HG02943 (cell line): ENCODE data around the gene VPS13A.
"Not testable (repeated sequence)": the region's sequence is repeated elsewhere in the genome, so short reads cannot be mapped to it uniquely, and the experiment has no call there.

Source experiments
- ATAC-seq: cut with Tn5 transposase; IDR thresholded peaks from one replicate; pipeline ENCODE4 v1.9.1; 2021; ENCODE audit warnings: mild to moderate bottlenecking, low read depth, moderate library complexity; ENCODE audit not compliant: unreplicated experiment

VPS13A gene

DNA sequence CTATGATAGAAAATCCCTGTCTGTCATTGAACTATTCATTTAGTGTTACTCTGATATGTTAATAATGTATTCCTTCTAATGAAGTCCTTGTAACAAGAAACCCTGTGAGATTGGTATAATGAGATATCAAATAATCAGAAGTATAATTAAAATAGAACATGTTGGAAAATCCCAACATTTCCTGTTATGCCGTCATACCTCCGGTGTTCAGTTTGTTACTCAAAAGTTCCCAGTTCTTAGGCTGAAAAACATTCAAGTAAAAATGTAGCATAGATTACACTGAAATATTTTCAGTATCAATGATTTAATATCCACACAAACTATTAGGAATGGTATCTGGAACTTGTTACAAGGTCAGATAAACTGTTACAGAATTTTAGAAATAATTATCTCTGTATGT lies 243.3 kb downstream of the VPS13A start:
- no peak for ATAC-seq

DNA sequence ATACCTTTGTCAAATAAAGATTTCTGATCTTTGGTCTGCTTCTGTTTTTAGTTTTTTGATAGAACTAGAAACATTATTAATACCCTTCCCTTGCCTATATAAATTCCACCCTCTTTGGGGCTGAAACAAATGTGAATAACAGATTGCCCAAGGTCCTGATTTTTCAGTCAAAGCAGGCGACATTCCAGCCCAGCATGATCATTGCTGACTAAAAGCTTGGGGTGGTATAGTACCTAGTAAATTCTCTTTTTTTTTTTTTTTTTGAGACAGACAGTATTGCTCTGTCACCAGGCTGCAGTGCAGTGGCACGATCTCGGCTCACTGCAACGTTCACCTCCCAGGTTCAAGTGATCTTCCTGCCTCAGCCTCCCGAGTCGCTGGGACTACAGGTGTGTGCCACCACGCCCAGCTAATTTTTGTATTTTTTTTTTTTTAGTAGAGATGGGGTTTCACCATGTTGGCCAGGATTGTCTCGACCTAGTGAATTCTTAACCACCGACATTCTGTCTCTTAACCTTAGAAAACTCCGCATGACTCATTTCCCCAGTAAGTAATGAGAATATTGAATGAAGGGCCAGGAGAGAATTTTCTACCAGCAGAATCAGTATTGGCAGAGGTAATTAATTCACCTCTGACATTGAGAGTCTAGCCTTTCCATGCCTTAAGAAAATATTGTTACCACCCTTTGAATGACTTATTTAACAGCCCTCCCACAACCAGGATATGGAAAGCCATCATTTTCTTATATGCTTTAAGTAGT lies 244.4 kb downstream of the VPS13A start:
- ATAC-seq, result no peak

DNA sequence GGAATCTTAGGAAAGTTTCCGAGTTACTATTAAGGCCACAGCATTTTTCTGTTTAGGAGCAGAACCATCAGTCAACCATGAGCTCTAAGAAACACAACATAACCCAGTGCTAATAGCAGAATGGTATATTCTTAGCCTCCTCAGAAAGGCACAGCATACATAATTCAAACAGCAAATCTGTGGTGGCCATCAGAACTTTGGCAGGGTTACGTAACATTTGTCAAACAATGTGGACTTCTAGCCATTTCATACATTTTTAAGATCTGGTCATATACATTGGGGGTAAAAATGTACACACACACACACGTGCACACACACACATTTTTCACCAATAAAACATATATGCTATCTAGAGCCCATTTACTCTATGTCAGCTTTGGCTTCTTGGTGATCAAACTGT lies 245.6 kb downstream of the VPS13A start:
- ATAC-seq, result no peak

DNA sequence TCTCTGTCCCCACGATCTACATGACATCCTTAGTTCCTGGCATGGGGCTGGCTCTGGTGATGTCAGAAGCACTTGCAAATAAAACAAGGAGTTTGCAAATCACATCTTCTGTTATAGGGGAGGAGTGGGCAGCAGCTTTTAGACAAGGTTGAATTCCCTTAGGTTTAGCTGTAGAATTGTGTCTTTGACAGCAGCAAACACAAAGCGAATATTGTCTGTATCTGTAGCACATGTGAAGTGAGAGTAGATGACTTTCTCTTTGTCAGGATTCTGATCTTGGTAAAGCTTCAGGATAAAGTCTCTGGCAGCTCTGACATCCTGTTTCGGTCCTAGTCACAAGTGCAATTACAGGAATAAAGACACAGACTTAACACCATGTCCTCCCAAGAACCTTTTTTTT lies 246.5 kb downstream of the VPS13A start:
- no peak for ATAC-seq

DNA sequence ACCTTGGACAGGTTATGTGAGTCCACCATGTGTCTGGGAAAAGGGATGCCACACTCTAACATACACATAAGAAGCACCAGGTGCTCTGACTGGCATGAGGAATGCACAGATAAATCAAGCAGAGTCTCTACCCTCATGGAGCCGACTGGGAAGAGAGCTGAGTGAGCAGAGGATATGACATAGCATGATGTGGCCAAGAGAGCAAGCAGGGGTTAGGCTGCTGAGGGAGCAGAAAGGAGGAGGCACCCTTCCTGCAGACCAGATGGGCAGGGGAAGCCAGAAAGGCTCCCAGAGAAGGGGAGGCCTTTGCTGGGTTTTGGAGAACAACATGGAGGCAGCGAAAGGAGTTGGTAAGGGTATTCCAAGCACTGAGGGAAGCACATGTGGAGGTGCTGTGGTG lies 247.7 kb downstream of the VPS13A start:
- ATAC-seq, result no peak

DNA sequence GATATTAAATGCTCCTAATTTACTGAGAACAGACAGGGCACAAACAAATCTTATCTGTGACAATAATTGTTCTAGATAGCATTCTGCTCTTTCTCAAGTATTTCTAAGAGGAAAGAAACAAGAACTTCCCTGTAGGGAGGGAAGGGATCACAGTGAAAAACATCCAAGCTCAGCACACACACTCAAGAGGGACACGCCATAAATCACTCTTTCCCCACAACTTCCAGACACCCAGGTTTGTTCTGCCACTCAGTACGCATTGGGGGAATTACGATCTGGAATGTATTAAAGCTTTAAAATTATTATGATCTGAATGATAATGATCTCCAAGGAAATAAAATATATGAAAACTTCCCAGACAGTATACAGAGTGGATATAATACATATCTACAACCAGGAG lies 249.4 kb downstream of the VPS13A start:
- no peak for ATAC-seq

DNA sequence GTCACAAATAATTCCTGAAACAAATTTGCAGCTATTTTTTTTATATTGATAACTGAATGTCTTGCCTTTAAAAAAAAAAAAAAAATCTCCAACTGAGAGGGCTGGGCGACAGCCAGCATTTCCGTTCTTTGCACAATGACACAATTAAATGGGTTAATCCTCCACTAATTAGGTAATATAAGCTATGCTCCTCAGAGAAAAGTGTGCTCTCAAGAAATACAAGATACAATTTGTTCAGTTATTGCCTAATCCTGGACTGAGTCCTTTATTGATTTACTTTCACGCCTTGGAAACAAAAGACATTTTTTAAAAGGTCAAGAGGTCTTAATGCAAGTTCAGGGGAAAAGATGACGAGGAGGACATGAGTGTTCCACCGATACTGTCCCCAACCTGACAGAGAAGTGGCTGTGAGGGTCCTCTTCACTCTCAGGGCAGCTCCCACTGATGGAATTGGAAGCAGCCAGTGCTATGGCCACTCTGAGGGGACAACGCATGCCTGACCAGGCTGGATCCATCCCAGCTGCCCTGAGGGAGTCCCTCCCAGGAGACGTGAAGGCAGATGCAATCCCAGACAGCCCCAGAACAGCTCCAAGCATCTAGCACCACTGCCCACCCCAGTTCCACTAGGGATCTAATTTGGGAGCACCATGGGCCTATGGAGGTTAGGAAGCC lies 250.1 kb downstream of the VPS13A start:
- ATAC-seq, result no peak

DNA sequence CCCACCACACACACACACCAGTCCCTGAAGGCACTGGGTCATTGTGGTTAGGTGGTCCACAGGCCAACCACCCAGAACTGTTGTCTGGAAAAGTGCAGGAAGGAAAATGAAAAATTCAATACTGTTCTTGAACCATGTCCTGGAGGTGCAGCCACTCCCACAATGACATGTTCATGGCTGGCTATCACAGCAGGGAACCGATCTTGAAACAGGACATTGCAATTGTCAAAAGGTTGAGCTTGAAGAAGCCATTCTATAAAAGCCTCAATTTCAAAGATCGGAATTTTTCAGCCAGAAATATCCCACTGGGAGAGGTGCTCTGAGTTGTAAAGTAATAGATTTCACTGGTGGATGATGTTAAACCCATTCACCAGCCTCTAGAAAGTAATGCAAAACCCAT lies 252.6 kb downstream of the VPS13A start:
- ATAC-seq, result no peak

DNA sequence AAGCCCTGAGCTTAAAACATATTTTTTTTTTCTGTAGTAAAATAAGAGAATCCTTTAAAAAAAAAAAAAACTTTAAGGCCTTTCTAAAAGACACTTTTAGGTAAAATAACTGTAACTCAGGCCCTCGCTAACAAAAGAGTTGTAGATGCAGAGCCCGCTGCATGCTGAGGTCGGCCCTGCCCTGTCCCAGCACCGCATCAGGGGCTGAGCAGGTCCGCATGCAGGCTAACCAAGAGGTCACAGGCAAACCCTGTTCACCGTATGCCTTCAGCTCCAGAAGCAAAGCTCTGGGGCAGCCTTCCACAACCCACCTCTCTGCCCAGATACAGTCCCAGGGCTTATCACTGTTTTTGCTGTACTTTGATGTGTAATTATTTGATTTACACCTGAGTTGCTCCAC lies 254.7 kb downstream of the VPS13A start:
- ATAC-seq, result no peak

DNA sequence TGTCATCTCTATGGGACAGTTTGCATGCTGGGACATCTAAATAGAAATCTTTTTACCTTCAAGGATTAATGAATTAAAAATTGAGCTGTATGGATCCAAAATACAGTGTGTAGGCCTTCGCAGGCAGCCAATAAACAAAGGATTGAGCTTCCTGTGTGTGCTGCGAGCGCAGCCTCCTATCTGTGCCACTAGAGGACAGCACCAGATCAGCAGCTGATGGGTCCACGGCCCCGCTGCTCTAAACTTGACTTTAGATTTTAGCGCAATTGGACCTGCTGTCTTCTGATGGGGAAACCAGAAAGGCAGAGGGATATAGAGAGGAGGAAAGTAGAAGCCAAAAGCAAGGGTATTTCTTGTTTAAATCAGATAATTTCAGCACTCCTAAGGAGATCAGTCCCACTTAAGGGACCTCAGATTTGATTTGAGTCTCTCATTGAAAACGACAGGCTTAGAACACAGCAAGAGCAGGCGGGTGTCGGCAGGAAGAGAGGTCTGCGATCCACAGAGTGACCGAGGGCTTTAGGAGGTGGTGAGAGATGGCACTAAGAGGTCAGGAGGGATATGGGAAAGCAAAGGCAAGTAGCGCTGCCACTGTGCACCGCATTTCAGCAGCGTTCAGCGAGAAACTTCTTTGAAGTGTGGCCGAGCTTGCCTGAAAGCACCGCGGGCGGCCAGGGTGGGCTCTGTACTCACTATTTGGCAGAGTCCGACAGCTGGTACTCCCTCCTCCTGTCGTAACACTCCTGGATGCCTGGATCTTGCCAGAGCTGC lies 256.5 kb downstream of the VPS13A start:
- ATAC-seq, result no peak

DNA sequence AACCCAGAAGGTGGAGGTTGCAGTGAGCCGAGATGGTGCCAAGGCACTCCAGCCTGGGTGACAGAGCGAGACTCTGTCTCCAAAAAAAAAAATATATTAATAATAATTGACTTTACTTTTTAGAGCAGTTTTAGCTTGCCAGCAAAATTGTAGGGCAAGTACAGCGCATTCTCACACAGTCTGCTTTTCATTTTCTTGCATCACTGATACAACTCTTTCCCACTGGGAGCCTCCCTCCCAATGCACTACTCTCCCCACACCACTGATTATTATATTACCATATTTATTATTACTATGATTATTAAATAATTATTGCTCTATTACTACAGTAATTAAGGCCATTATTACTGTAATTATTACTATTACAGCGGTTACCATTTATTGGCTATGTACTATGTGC lies 257.9 kb downstream of the VPS13A start:
- ATAC-seq, result no peak

DNA sequence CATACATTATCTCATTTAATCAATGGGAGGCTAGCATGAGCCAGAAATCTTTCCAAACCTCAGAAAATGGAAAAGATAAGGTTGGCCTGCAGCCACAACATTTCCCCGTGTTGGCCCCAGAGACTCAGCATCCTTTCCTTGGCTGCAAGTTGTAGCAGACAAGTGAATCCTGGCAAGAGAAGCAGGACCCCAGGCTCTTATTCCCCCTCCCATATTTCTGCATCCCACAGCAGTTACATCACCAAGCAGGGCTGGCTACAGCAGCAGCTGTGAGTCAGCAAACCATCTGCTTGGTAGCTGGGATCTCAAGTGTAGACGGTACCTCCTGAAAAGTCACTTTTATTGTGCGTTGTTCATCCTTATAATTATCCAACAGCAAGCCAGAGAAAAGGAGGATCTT lies 258.4 kb downstream of the VPS13A start:
- ATAC-seq, result no peak

DNA sequence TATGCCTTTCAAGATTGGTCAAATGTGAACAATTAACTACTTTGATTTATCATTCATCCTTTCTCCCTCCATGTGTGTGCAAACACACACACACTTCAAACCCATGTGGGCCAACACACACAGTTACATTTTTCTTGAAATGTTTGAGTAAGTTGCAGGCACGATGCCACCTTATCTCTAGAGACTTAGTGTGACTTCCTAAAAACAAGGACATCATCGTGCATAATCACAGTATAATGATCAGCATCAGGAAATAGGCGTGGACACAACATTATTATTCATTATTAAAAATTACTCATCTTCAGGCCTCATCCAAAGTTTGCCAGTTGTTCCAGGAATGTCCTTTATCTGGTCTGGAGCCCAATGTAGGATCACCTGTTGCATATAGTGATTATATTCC lies 261.3 kb downstream of the VPS13A start:
- ATAC-seq, result no peak

DNA sequence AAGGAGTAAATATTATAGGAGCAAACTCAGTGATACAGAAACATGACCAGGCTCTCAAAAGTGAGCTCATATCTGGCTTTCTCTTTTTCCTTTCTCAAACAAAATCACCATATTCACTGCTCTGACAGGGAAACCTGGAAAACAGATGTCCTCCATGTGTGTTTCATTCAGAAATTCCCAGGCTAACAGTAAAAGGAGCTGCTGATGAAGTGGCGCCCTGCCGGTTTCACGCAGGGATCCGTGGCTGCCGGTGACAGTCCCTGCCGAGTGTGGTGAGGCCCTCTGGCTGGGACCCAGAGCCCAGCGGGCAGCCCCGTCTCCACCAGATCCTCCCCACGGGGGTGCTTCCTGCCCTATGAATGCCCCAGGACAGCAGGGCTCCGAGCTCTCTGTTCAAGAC lies 262.7 kb downstream of the VPS13A start:
- ATAC-seq, result no peak

DNA sequence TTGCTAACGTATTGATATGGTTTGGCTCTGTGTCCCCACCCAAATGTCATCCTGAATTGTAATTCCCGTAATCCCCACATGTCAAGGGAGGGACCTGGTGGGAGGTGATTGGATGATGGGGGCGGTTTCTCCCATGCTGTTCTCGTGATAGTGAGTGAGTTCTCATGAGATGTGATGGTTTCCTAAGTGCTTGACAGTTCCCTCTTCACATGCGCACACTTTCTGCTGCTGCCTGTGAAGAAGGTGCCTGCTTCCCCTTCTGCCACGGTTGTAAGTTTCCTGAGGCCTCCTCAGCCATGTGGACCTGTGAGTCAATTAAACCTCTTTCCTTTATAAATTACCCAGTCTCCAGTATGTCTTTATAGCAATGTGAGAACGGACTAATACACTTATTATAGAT lies 263.8 kb downstream of the VPS13A start:
- ATAC-seq, result not testable (repeated sequence)

DNA sequence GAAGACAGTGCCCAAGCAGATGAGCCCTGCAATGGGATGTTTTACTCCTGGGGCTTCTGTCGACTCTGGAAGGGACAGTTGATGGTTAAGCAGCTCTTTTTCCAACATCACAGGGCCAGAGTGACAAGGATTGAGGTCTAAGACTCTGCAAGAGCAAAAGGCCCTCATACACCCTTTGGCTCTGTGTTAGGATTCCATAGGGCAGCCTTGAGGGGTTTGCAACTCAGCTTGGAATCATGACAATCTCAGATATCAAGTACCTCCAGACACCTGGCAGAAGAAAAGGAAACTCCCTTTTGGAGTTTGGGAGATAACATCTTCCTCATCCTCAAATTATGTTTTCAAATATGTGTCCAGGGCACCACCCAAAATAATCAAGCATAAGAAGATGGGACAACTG lies 265.1 kb downstream of the VPS13A start:
- ATAC-seq, result no peak

DNA sequence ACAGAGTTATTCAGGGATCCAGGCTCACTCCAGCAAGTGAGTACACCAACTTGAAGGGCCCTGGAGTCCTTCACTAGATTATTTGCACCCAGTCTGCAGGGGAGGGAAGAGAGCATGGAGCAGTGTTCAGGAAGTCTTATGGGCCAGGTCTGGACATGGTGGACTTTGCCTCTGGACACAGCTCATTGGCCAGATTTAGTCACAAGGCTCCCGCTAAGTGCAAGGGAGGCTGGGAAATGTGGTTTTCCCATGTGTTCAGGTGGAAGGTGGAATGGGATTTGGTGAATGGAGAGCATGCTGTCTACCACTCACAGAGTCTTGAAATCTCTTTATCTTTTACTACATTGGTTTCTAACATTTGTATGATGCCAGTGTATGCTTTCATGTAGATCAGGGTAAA lies 270.3 kb downstream of the VPS13A start:
- ATAC-seq, result no peak

DNA sequence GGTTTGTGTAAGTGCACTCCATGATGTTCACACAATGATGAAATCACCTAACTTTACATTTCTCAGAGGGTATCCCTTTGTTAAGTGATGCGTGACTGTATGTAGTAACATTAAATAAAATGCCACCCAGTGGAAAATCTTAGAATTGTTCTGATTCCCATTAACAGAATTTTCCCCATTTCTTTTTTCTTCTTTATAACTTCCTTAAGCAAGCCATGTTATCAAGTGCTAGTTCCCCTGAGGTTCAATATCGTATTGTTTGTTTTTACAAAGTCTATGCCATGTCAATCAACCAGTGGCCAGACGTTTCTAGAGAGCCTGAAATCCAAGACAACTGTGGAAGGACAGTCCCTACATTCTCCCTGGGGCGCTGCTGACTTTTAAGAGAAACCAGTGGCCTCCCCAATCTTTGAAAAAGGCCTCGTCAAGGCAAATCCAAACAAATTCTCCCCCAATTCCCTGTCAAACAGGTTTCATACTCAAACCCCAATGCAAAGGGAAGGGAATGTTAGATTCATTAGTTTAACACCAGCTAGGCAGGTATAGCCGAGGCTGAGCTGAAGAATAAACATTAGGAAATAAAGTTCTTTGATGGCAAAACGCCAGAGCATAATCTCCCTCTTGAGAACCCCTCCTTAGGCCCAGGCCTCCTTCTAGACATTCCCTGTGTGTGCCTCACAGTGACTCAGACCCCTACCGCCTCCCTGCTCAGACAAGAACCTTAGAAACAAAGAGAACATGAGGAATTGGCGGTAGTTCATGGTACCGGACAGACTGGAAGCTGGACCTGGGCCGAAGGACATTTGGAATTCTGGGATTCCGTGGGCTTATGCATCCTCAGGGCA lies 272.1 kb downstream of the VPS13A start:
- no peak for ATAC-seq

DNA sequence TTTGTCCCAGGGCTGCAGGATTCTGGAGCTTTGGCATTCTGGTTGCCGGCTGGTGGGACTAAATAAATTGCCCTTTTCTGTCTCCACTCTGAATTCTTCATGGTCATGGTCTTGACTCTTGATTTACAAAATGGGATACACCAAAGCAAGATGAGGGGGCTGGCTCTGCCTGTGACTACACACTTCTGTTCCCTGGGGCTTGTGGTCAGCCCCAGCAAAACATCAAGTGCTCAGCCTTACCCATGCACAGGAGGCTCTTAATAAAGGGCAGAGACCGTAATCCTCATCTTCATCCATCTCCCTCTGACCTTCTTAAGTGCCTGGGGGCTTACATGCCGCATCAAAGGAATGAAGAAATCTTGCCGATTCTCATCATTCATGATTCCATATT lies 272.7 kb downstream of the VPS13A start:
- ATAC-seq, result no peak

DNA sequence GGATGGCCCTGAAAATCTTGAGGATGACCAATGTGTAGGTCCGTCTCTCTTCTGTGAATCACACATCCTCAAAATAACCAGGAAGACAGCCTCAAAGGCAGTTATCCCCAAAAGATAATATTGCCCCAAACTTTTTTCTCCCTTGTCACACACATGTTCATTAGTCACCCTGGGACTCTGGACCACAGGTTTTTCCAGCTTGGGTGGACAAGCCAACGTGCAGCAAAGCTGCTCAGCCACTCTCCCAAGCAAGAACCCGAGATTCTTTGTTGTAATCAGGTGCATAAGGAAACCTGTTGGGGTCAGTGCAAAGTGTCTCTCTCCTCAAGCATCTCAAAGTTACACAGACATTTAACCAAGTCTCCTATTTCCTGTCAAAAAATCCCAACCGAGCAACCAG lies 274.2 kb downstream of the VPS13A start:
- no peak for ATAC-seq
